ENCODE results near the gene CHRM4.
A peak's percentile ranks its signal among the peaks of the same experiment; 100 is the strongest.

Gene CHRM4

GRCh38 chr11:46391578-46392420 is at the start of gene CHRM4:
TSS of gene CHRM4 (minus strand) at chr11:46391776. CDS start at chr11:46386557, 5,219 bp downstream.
- TF ChIP-seq GATA2 (IDR thresholded peaks at IDR 0.05; ENCODE audit: low read depth, low read length) (no peak), GATA3 (IDR thresholded peaks at IDR 0.05; ENCODE audit: low read depth, low read length) (no peak)

GRCh38 chr11:46438211-46438610 is 46.6 kb upstream of the CHRM4 start:
- TF ChIP-seq GATA3 (IDR thresholded peaks at IDR 0.05; ENCODE audit: low read depth, low read length) (no peak), GATA2 (IDR thresholded peaks at IDR 0.05; ENCODE audit: low read depth, low read length) (peak; percentile 41; the same call in 1 of the 2 replicates)

GRCh38 chr11:46437122-46437689 is 45.6 kb upstream of the CHRM4 start:
- TF ChIP-seq GATA2 (IDR thresholded peaks at IDR 0.05; ENCODE audit: low read depth, low read length) (no peak), GATA3 (IDR thresholded peaks at IDR 0.05; ENCODE audit: low read depth, low read length) (no peak)

- TF ChIP-seq GATA3 (IDR thresholded peaks at IDR 0.05; ENCODE audit: low read depth, low read length) (no peak), GATA2 (IDR thresholded peaks at IDR 0.05; ENCODE audit: low read depth, low read length) (no peak)
These were observed 44.5 kb upstream of the CHRM4 start for GRCh38 chr11:46436113-46436512.

GRCh38 chr11:46435679-46436078 is 44.1 kb upstream of the CHRM4 start:
- TF ChIP-seq GATA2 (IDR thresholded peaks at IDR 0.05; ENCODE audit: low read depth, low read length): no peak
- TF ChIP-seq GATA3 (IDR thresholded peaks at IDR 0.05; ENCODE audit: low read depth, low read length): no peak

GRCh38 chr11:46431211-46431610 is 39.6 kb upstream of the CHRM4 start:
- TF ChIP-seq GATA2 (IDR thresholded peaks at IDR 0.05; ENCODE audit: low read depth, low read length) (no peak), GATA3 (IDR thresholded peaks at IDR 0.05; ENCODE audit: low read depth, low read length) (no peak)

GRCh38 chr11:46429717-46430116 is 38.1 kb upstream of the CHRM4 start:
- no peak for TF ChIP-seq GATA3 (IDR thresholded peaks at IDR 0.05; ENCODE audit: low read depth, low read length)
- TF ChIP-seq GATA2 (IDR thresholded peaks at IDR 0.05; ENCODE audit: low read depth, low read length): no peak

GRCh38 chr11:46427364-46427763 is 35.8 kb upstream of the CHRM4 start:
- TF ChIP-seq GATA2 (IDR thresholded peaks at IDR 0.05; ENCODE audit: low read depth, low read length) (no peak), GATA3 (IDR thresholded peaks at IDR 0.05; ENCODE audit: low read depth, low read length) (no peak)

GRCh38 chr11:46426233-46426991 is 34.8 kb upstream of the CHRM4 start:
- TF ChIP-seq GATA3 (IDR thresholded peaks at IDR 0.05; ENCODE audit: low read depth, low read length): no peak
- no peak for TF ChIP-seq GATA2 (IDR thresholded peaks at IDR 0.05; ENCODE audit: low read depth, low read length)

- TF ChIP-seq GATA3 (IDR thresholded peaks at IDR 0.05; ENCODE audit: low read depth, low read length) (no peak), GATA2 (IDR thresholded peaks at IDR 0.05; ENCODE audit: low read depth, low read length) (no peak)
These were observed 31.0 kb upstream of the CHRM4 start for GRCh38 chr11:46422588-46422987.

- TF ChIP-seq GATA3 (IDR thresholded peaks at IDR 0.05; ENCODE audit: low read depth, low read length) (no peak), GATA2 (IDR thresholded peaks at IDR 0.05; ENCODE audit: low read depth, low read length) (no peak)
These were observed 29.8 kb upstream of the CHRM4 start for GRCh38 chr11:46421257-46421880.

GRCh38 chr11:46420513-46420912 is 28.9 kb upstream of the CHRM4 start:
- TF ChIP-seq GATA3 (IDR thresholded peaks at IDR 0.05; ENCODE audit: low read depth, low read length) (no peak), GATA2 (IDR thresholded peaks at IDR 0.05; ENCODE audit: low read depth, low read length) (no peak)

GRCh38 chr11:46418751-46419150 is 27.2 kb upstream of the CHRM4 start:
- TF ChIP-seq GATA2 (IDR thresholded peaks at IDR 0.05; ENCODE audit: low read depth, low read length) (no peak), GATA3 (IDR thresholded peaks at IDR 0.05; ENCODE audit: low read depth, low read length) (no peak)

- TF ChIP-seq GATA2 (IDR thresholded peaks at IDR 0.05; ENCODE audit: low read depth, low read length) (no peak), GATA3 (IDR thresholded peaks at IDR 0.05; ENCODE audit: low read depth, low read length) (no peak)
These were observed 26.1 kb upstream of the CHRM4 start for GRCh38 chr11:46417711-46418110.

All from SH-SY5Y (cell line).